ENCODE results near the gene ATP5MK.
"Not testable (repeated sequence)": the region's sequence is repeated elsewhere in the genome, so short reads cannot be mapped to it uniquely, and the experiment has no call there.

The ATP5MK gene

GRCh38 chr10:103367379-103367781 lies 28.9 kb downstream of the ATP5MK start:
- ChIA-PET POLR2A (interaction anchor here (0.7 to 1.3 kb wide), 2 partner anchors 29 to 449 kb away, joined by 3 to 5 read pairs; partner anchors contain the start of genes ATP5MK, CNNM2 and PDCD11), CTCF (interaction anchor here (0.6 to 1.4 kb wide), 5 partner anchors 15 to 141 kb away, joined by 3 to 5 read pairs (median 3); partner anchors contain the start of genes ATP5MK and PDCD11)
- no peak for TF ChIP-seq CTCF (IDR thresholded peaks at IDR 0.05; ENCODE audit: control extremely low read depth, extremely low read depth, low read depth, missing control alignments)
- peak; percentile 20 for DNase-seq (ENCODE audit: extremely low spot score)

- CTCF ChIA-PET = interaction anchor here (1.0 to 1.1 kb wide), 2 partner anchors 9 to 120 kb away, joined by 3 read pairs; no protein-coding TSS in a partner anchor
- not testable (repeated sequence) for DNase-seq (ENCODE audit: extremely low spot score)
- POLR2A ChIA-PET = interaction anchor here (0.6 kb wide), 1 partner anchor 21 kb away, joined by 4 read pairs; no protein-coding TSS in a partner anchor
Observed at GRCh38 chr10:103360791-103361190, 35.5 kb downstream of the ATP5MK start.

GRCh38 chr10:103359493-103359892 lies 36.8 kb downstream of the ATP5MK start:
- POLR2A ChIA-PET, CTCF ChIA-PET: not testable (repeated sequence)

GRCh38 chr10:103355906-103356599 lies 40.2 kb downstream of the ATP5MK start:
- TF ChIP-seq CTCF (IDR thresholded peaks at IDR 0.05; ENCODE audit: control extremely low read depth, extremely low read depth, low read depth, missing control alignments) = no peak
- ChIA-PET CTCF (interaction anchor here (1.4 kb wide), 1 partner anchor 438 kb away, joined by 3 read pairs; the partner anchor contains the start of gene CNNM2), POLR2A (no interaction called here)
- DNase-seq (ENCODE audit: extremely low spot score) = no peak

More at GRCh38 chr10:103359493-103359892, 36.8 kb downstream of the ATP5MK start:
- DNase-seq (ENCODE audit: extremely low spot score) = not testable (repeated sequence)

- POLR2A ChIA-PET; DNase-seq (ENCODE audit: extremely low spot score): not testable (repeated sequence)
- CTCF ChIA-PET = interaction anchor here (1.2 kb wide), 2 partner anchors 8 to 14 kb away, joined by 3 read pairs; no protein-coding TSS in a partner anchor
Observed at GRCh38 chr10:103354567-103354966, 41.7 kb downstream of the ATP5MK start.

GRCh38 chr10:103353281-103353680 lies 43.0 kb downstream of the ATP5MK start:
- DNase-seq (ENCODE audit: extremely low spot score) = no peak
- ChIA-PET POLR2A (interaction anchor here (0.7 kb wide), 1 partner anchor 196 kb away, joined by 5 read pairs; no protein-coding TSS in a partner anchor), CTCF (interaction anchor here (1.2 kb wide), 2 partner anchors 10 to 13 kb away, joined by 3 read pairs; no protein-coding TSS in a partner anchor)
- TF ChIP-seq CTCF (IDR thresholded peaks at IDR 0.05; ENCODE audit: control extremely low read depth, extremely low read depth, low read depth, missing control alignments) = no peak

- peak; percentile 95 for DNase-seq (ENCODE audit: extremely low spot score)
- ChIA-PET POLR2A (no interaction called here), CTCF (interaction anchor here (1.0 to 2.1 kb wide), 4 partner anchors 14 to 433 kb away, joined by 3 to 7 read pairs (median 4); partner anchors contain the start of gene CNNM2)
- no peak for TF ChIP-seq CTCF (IDR thresholded peaks at IDR 0.05; ENCODE audit: control extremely low read depth, extremely low read depth, low read depth, missing control alignments)
Observed at GRCh38 chr10:103350517-103351260, 45.6 kb downstream of the ATP5MK start, which contains the start of gene PCGF6. TSS of gene PCGF6 (minus strand) at chr10:103351140. CDS start at chr10:103351066, 74 bp downstream.

- POLR2A ChIA-PET = no interaction called here
- DNase-seq (ENCODE audit: extremely low spot score) = no peak
- no peak for TF ChIP-seq CTCF (IDR thresholded peaks at IDR 0.05; ENCODE audit: control extremely low read depth, extremely low read depth, low read depth, missing control alignments)
- CTCF ChIA-PET = interaction anchor here (2.1 kb wide), 1 partner anchor 16 kb away, joined by 7 read pairs; no protein-coding TSS in a partner anchor
Observed at GRCh38 chr10:103350175-103350516, 46.1 kb downstream of the ATP5MK start.
